EL (cell line): ENCODE data around the gene SREBF1.
A peak's percentile ranks its signal among the peaks of the same experiment; 100 is the strongest.

ENCODE experiments used
- DNase-seq: peaks from one replicate; pipeline ENCODE4 v3.0.0-alpha.2; 2016

The SREBF1 gene

GRCh38 chr17:17836818-17837379, at the start of gene SREBF1:
Gene SREBF1 (minus strand): TSS chr17:17836986. CDS start chr17:17836817, 169 bp downstream.
- DNase-seq: peak; percentile 77

GRCh38 chr17:17886226-17886625, 49.4 kb upstream of the SREBF1 start:
- DNase-seq: no peak

- DNase-seq: no peak
Observed at GRCh38 chr17:17884391-17885357, 47.9 kb upstream of the SREBF1 start.

DNA sequence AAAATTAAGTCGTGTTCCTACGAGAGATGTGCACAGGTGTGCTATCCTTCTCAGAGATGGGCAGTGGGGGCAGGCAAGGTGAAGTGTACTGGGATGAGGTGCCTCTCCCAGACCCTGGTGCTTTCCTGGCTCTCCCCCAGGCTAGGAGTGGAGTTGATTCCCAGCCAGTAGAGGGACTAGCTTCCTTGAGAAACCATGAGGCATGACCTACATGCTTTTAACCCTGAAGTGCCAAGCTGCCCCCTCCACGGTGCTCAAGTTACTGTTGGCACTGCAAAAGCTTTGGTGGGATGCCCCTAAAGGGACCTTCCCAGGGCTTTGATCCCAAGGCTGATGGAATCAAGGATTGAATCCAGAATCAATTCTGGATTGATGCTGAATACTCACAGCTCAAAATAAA, 47.0 kb upstream of the SREBF1 start:
- DNase-seq: no peak

GRCh38 chr17:17882082-17882581, 45.3 kb upstream of the SREBF1 start:
- no peak for DNase-seq

DNA sequence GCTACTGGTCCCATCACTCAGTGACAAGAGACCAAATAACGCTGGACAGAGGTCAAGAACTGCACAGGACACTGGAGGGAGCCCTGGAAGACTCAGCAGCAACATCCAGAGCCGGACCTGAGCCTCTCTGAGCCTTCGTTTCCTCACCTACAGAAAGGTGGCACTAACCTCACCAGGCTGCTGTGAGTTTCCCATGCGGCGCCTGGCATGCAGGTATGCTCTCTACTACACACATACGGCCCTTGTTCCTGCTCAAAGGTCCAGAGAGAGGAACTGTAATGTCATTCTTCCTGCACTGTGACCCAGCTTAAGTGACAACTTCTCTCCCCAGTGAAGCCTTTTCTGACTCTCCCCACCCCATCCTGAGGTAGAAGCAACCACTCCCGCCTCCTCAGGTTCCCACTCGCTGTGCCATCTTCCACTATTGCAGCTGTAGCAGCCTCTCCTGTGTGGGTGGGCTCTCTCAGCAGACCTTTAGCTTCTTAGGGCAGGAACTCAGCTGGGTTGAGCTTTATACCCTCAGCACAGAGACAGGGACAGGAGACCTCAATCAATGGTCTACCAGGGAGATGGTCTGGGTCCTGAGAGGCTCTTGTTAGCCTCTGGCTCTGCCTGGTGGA, 43.9 kb upstream of the SREBF1 start:
- DNase-seq: no peak

DNA sequence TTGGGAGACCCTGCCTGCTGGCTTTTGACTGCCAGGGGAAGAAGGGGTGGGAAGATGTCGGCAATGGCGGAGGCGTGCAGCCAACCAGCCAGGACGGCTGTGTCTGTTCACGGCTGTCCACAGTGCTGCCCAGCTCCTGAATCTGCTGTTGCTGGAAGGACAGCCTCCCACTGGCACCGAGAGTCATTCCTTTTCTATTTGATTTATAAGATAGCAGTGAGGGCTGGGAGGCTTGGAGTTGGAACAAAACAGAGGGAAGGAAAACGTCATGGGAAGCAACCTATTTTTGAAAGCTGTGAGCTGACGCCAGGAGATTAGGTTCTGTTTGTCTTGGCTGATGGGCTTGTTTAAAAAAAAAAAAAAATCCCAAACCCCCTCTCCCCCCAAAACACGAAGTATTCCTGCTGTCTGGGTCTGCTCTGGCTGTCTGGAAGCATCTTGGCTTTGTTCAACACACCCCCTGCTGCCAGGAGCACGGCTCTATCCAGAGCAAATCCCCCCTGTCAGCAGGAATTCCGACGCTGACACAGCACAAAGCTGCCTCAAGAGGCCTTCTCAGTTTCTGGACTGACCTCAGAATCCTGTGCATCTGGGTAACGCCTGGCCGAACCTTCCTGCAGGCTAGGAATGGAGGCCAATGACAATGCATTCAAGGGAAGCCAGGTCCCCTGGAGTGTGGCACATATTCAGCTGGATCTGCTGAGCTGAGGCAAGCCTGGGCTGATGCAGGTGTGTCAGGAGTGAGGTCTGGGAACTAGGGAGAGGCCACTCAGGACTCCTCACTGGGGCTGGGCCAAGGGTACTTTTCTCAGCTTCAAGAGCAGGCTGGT, 41.0 kb upstream of the SREBF1 start:
- DNase-seq: peak; percentile 36

GRCh38 chr17:17876959-17877528, 40.3 kb upstream of the SREBF1 start:
- DNase-seq: peak; percentile 20

DNA sequence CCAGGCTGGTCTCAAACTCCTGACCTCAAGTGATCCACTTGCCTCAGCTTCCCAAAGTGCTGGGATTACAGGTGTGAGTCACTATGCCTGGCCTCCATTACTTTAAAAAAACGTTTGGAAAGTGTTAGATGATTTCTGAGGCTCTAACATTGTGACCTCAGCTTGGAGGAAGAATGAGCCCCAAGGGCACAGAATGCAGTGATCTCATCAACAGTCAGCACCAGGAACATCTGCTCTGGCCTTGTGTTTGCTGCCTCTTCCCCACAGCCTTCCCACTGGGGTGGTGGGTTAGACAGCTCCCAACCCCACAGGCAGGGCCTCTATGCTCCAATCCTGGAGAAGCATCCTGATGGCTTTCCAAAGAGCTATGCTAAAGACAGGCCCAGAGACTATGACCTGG, 37.7 kb upstream of the SREBF1 start:
- peak; percentile 96 for DNase-seq

DNA sequence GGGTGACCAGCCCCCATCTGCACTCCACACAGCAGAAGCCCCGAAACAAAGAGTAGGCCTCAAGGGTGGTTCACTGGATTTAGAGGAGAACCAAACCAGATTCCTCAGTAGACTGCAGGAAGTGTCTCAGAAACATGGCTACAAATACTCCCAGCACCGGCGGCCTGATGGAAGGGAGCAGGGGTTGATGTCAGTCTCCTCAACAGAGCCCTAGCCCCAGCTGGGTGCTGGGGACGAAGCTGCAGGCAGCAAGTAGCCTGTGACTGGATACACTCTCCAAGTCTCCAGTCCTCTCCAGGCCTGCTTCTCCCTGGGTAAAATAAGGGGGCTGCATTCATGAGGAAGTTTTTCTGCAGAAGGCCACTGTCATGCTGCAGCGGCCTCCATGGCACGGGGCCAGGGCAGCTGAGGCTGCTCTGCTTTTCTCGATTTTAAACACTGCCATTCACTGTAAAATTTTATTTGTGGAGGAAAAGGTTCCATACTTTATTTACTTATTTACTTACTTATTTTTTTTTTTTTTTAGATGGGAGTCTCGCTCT, 36.7 kb upstream of the SREBF1 start:
- DNase-seq: no peak

DNA sequence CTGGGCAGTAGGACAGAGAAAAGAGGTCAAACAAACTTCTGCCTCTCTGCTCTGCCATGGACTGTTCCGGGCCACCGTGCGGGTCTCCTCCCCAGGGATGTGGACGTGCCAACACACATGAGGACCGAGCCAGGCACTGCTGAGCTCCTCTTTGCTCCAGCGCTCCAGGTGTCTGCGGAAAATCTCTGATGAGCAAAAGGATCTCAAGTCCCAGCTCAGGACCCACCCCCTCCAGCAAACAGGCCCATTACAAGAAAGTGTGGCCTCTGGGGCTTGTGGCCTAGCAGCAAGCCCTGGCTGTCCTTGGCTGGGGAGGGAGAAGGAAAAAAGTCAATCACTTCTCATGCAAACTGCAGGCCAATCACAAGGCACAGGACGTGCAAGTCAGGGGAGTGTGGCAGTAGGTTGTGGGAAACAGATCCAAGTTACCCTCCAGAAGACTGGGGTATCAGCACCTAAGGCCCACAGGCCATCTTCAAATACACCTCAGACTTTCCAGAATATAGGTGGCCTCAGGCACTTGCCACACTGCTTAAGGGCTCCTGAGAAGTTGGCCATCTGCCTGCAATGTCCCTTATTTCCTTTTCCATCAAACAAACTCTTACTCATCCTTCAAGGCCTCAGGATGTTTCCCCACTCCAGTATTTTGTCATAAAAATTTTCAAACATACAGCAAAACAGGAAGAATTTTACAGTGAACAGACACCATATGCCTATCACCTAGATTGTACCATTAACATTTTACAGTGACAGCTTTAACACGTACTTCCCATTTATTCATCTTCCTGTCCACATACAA, 36.0 kb upstream of the SREBF1 start:
- DNase-seq: peak; percentile 40

GRCh38 chr17:17871913-17872312, 35.1 kb upstream of the SREBF1 start:
- DNase-seq: no peak

DNA sequence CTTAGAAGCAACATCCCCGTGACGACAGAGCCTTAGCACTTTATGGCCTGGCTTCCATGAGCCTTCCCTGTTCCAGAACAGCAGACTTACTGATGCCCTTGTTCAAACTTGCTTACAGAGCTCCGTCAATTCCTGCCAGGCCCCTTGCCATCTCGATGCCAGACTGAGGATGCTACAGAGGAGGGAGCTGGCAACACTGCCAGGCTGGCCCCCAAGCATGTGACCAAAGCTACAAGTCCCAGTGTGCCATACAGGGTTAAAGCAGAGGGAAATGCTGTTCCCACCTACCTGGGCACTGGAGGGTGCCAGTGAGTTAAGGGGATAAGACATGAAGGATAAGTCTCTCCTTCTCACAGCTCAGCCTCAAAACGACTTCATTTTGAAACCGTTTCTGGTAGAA, 33.5 kb upstream of the SREBF1 start:
- DNase-seq: no peak

DNA sequence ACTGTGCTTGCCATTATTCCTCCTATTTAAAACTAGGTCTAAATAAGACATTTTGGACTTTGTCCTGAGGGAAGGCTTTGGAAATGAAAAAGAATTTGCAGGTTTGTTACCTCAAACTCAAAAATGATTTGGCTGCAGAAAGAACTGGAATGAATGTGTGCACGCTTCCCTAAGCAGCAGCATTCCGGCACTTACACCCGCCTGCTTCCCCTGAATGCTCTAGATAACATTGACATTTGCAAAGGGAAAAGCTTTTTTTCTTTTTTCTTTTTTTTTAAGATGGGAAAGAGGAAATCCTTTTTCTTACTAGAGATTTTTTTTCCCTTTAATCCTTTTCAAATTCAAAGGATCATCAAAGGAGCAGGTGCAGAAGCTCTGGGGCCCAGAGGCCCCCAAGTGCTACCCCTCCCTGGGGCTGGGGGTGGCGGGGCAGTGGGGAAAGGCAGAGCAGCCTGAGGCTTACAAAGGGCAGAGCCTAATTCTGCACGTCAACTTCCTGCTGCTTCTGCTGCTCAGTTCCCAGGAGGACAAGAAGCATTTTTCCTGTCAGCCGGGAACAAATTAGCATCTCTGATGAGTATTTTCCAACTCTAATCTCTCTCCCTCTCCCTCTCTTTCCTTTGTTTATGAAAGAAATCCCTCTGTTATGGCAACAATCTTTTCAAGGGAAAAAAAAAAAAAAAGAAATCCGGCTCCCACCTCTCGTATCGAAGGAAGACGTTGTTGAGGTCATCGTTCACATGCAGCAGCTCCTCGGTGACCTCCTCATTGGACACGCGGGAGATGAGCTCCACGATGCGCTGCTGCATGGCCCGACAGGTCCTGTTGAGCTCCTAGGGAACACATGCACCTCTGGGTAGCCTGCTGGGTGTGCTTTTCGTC, 32.1 kb upstream of the SREBF1 start:
- DNase-seq: no peak

GRCh38 chr17:17866897-17867296, 30.1 kb upstream of the SREBF1 start:
- no peak for DNase-seq

GRCh38 chr17:17866425-17866824, 29.6 kb upstream of the SREBF1 start:
- DNase-seq: no peak

GRCh38 chr17:17865035-17865434, 28.2 kb upstream of the SREBF1 start:
- DNase-seq: no peak

GRCh38 chr17:17860766-17861107, 24.0 kb upstream of the SREBF1 start:
- no peak for DNase-seq

GRCh38 chr17:17859909-17860765, 23.4 kb upstream of the SREBF1 start:
- DNase-seq: peak; percentile 65
